Keratinocyte (primary cell): ENCODE results near the gene LRRN4CL. TPM values are rescaled to one million over a fixed set of nuclear protein-coding genes. Genes with fewer than 3 reads are reported as not detected.

ENCODE experiments used
- DNase-seq: peaks from one replicate; pipeline ENCODE4 v3.0.0-alpha.2; 2011; ENCODE audit warnings: low read depth, missing footprints, low spot score
- FAIRE-seq: peaks from 2 replicates; lab custom pipeline; 2011; peaks lifted over from hg19 to GRCh38; lab: Jason Lieb, UNC
- H2AFZ ChIP-seq: 2 replicates; pipeline ENCODE4 v1.6.0; 2012; ENCODE audit warnings: low read length, control low read depth, inconsistent platforms; ENCODE audit not compliant: control insufficient read depth
- H3K27ac ChIP-seq: 2 replicates; pipeline ENCODE4 v1.5.1; 2011; ENCODE audit warnings: low read length; ENCODE audit not compliant: control insufficient read depth, insufficient read depth
- H3K27me3 ChIP-seq: 3 replicates; pipeline ENCODE4 v1.6.0; 2011; ENCODE audit warnings: low read length; ENCODE audit not compliant: control insufficient read depth, insufficient read depth; ENCODE audit errors: extremely low read depth
- H3K36me3 ChIP-seq, 2 experiments: 2 replicates in 1 of 2; 3 replicates in 1 of 2; pipeline ENCODE4 v1.5.1; 2011; ENCODE audit warnings: low read length in 2 of 2, mild to moderate bottlenecking in 1 of 2; ENCODE audit not compliant: control insufficient read depth in 2 of 2, insufficient read depth in 2 of 2; ENCODE audit errors: extremely low read depth in 1 of 2
- H3K4me1 ChIP-seq: 3 replicates; pipeline ENCODE4 v1.5.1; 2011; ENCODE audit warnings: low read length; ENCODE audit not compliant: control insufficient read depth, insufficient read depth; ENCODE audit errors: extremely low read depth
- H3K4me2 ChIP-seq: 3 replicates; pipeline ENCODE4 v1.6.0; 2011; ENCODE audit warnings: low read depth, low read length; ENCODE audit not compliant: control insufficient read depth, insufficient read depth; ENCODE audit errors: extremely low read depth
- H3K4me3 ChIP-seq, 3 experiments: fragments of 200-600 bp in 1 of 3; sonication (generic) in 1 of 3; 2 replicates in 2 of 3; 3 replicates in 1 of 3; pipeline ENCODE4 v1.5.1; 2011 to 2016; ENCODE audit warnings: low read length in 3 of 3, mild to moderate bottlenecking in 3 of 3, control low read depth in 2 of 3, inconsistent platforms in 1 of 3, low read depth in 1 of 3, mixed read lengths in 1 of 3, mixed run types in 1 of 3, moderate library complexity in 1 of 3; ENCODE audit not compliant: control insufficient read depth in 2 of 3, insufficient read depth in 2 of 3; ENCODE audit errors: extremely low read depth in 1 of 3
- H3K79me2 ChIP-seq: 2 replicates; pipeline ENCODE4 v1.6.0; 2012; ENCODE audit warnings: low read length; ENCODE audit not compliant: control insufficient read depth, insufficient read depth
- H3K9ac ChIP-seq: 3 replicates; pipeline ENCODE4 v1.6.0; 2011; ENCODE audit warnings: low read length; ENCODE audit not compliant: control insufficient read depth, insufficient read depth; ENCODE audit errors: extremely low read depth
- H3K9me1 ChIP-seq: 3 replicates; pipeline ENCODE4 v1.6.0; 2011; ENCODE audit warnings: low read length; ENCODE audit not compliant: control insufficient read depth, insufficient read depth; ENCODE audit errors: extremely low read depth
- H3K9me3 ChIP-seq: 2 replicates; pipeline ENCODE4 v1.5.1; 2012; ENCODE audit warnings: low read depth, low read length; ENCODE audit not compliant: control insufficient read depth
- H4K20me1 ChIP-seq: 3 replicates; pipeline ENCODE4 v1.6.0; 2011; ENCODE audit warnings: low read length; ENCODE audit not compliant: control insufficient read depth, insufficient read depth; ENCODE audit errors: extremely low read depth
- CTCF ChIP-seq, 3 experiments: IDR thresholded peaks in 1 of 3; conservative IDR thresholded peaks in 1 of 3; optimal IDR thresholded peaks in 1 of 3; 2 replicates in 2 of 3; 3 replicates in 1 of 3; pipeline versions ENCODE3 to v1.5.1; 2011; ENCODE audit warnings: low read length in 3 of 3, mild to moderate bottlenecking in 3 of 3, moderate library complexity in 2 of 3, control low read depth in 1 of 3, inconsistent platforms in 1 of 3; ENCODE audit not compliant: insufficient read depth in 2 of 3; ENCODE audit errors: extremely low read depth in 1 of 3
- EZH2 ChIP-seq: IDR thresholded peaks from one replicate; pipeline ENCODE4 v1.6.1; 2012; ENCODE audit warnings: inconsistent platforms, mild to moderate bottlenecking, low read length, moderate library complexity
- dilution Hi-C: fragments of 300-500 bp; cut with MboI; formaldehyde crosslinking; loops from one replicate; pipeline ENCODE4 v1.7.0; 2020; ENCODE audit warnings: low sequenced_read_pairs; ENCODE audit not compliant: extremely low pct_ligation_motif_present
- polyA plus RNA-seq, 5 experiments: library from polyadenylated mRNA; depleted of rRNA in 3 of 5; stranded (reverse) in 3 of 5; stranded (forward) in 1 of 5; unstranded in 1 of 5; fragments of >200 nt; gene quantifications; 1 replicate in 1 of 5; 2 replicates in 3 of 5; 3 replicates in 1 of 5; pipeline versions ENCODE4 v1.2.1 to v1.2.3, GENCODE V29; 2011 to 2012; ENCODE audit warnings: missing spikeins in 2 of 5, low read depth in 1 of 5, low replicate concordance in 1 of 5

The LRRN4CL gene
- polyA plus RNA-seq, 1 donor (not counting 4 experiments of a cell fraction or from before 2014, with no cell fraction given): 0.08 TPM

- Histone ChIP-seq H3K9me3 (no peaks in the 10 kb centered on the region), H3K4me3 (peak within 1 kb of the TSS; percentile 79 to 93 (median 91)), H3K36me3 (peaks cover 16 to 24% of the 10 kb centered on the region in 2 experiments), H3K9me1 (no peaks in the 10 kb centered on the region), H2AFZ (peak within 1 kb of the TSS; percentile 96), H3K27me3 (no peaks in the 10 kb centered on the region), H3K4me2 (peak within 1 kb of the TSS; percentile 81), H3K4me1 (peaks cover 20% of the 10 kb centered on the region), H3K9ac (peak within 1 kb of the TSS; percentile 93), H4K20me1 (peaks cover under 1% of the 10 kb centered on the region), H3K79me2 (peaks cover 38% of the 10 kb centered on the region), H3K27ac (peak within 1 kb of the TSS; percentile 88)
- TF ChIP-seq CTCF (optimal IDR thresholded peaks at IDR 0.05 in 1 of 3, IDR thresholded peaks at IDR 0.05 in 1 of 3, conservative IDR thresholded peaks at IDR 0.05 in 1 of 3; ENCODE audit: extremely low read depth in 1 of 3, insufficient read depth in 2 of 3, low read length in 3 of 3): no peak
- dilution Hi-C loops: no loop called here
- FAIRE-seq (no peak), DNase-seq (no peak)
Measured at GRCh38 chr11:62671608-62672389, 17.5 kb downstream of the LRRN4CL start, which contains the start of the genes LBHD1 and UQCC3. Gene LBHD1, minus strand, starts transcription at chr11:62672267. Its CDS starts 2,236 bp downstream, at chr11:62670031. Gene UQCC3, plus strand, starts transcription at chr11:62671673. Its CDS starts 73 bp downstream, at chr11:62671746.

GRCh38 chr11:62671236-62671607, 18.1 kb downstream of the LRRN4CL start:
- FAIRE-seq (no peak), DNase-seq (no peak)
- no peaks in the 10 kb centered on the region for H3K9me3 ChIP-seq
- H2AFZ ChIP-seq: peak overlapping the region; percentile 96
- H3K4me1 ChIP-seq: peaks cover 26% of the 10 kb centered on the region
- peaks cover 4% of the 10 kb centered on the region for H4K20me1 ChIP-seq
- peak overlapping the region; percentile 81 for H3K4me2 ChIP-seq
- peak overlapping the region; percentile 93 for H3K9ac ChIP-seq
- dilution Hi-C loops: no loop called here
- no peak for TF ChIP-seq EZH2
- no peak for TF ChIP-seq CTCF (optimal IDR thresholded peaks at IDR 0.05 in 1 of 3, IDR thresholded peaks at IDR 0.05 in 1 of 3, conservative IDR thresholded peaks at IDR 0.05 in 1 of 3; ENCODE audit: extremely low read depth in 1 of 3, insufficient read depth in 2 of 3, low read length in 3 of 3)
- peaks cover 15 to 26% of the 10 kb centered on the region in 2 experiments for H3K36me3 ChIP-seq
- no peaks in the 10 kb centered on the region for H3K9me1 ChIP-seq
- H3K27ac ChIP-seq: peak overlapping the region; percentile 88
- peaks cover 40% of the 10 kb centered on the region for H3K79me2 ChIP-seq
- peak overlapping the region; percentile 79 to 93 (median 91) for H3K4me3 ChIP-seq
- no peaks in the 10 kb centered on the region for H3K27me3 ChIP-seq
